HUES6 (cell line): ENCODE data around the gene LIME1.

Experiments
- H3K27ac ChIP-seq: 2 replicates; pipeline ENCODE4 v1.7.0; 2013; ENCODE audit warnings: low read depth, mild to moderate bottlenecking, low read length, inconsistent platforms
- H3K27me3 ChIP-seq: 2 replicates; pipeline ENCODE4 v1.6.1; 2013; ENCODE audit warnings: low read length; ENCODE audit not compliant: control insufficient read depth, insufficient read depth
- H3K36me3 ChIP-seq: 2 replicates; pipeline ENCODE4 v1.6.1; 2013; ENCODE audit warnings: low read length; ENCODE audit not compliant: control insufficient read depth, insufficient read depth
- H3K4me1 ChIP-seq: 2 replicates; pipeline ENCODE4 v1.6.1; 2013; ENCODE audit warnings: low read length; ENCODE audit not compliant: control insufficient read depth, insufficient read depth
- H3K4me3 ChIP-seq: 2 replicates; pipeline ENCODE4 v1.5.1; 2013; ENCODE audit warnings: low read depth, low read length
- H3K9ac ChIP-seq: one replicate; pipeline ENCODE4 v1.6.1; 2013; ENCODE audit warnings: mild to moderate bottlenecking, low read length
- H3K9me3 ChIP-seq: 2 replicates; pipeline ENCODE4 v1.6.1; 2013; ENCODE audit warnings: low read depth, low read length; ENCODE audit not compliant: control insufficient read depth, insufficient read depth

LIME1 gene

GRCh38 chr20:63736893-63737694, 630 bp downstream of the LIME1 start:
- H3K36me3 ChIP-seq, result peaks cover 38% of the 10 kb centered on the region
- H3K4me1 ChIP-seq, result peaks cover 23% of the 10 kb centered on the region
- peak overlapping the region; percentile 59 for H3K4me3 ChIP-seq
- no peak overlapping the region for H3K27ac ChIP-seq
- H3K27me3 ChIP-seq, result peaks cover 10% of the 10 kb centered on the region
- peak overlapping the region; percentile 34 for H3K9ac ChIP-seq
- no peaks in the 10 kb centered on the region for H3K9me3 ChIP-seq

GRCh38 chr20:63737695-63737944, 1.2 kb downstream of the LIME1 start:
- no peaks in the 10 kb centered on the region for H3K9me3 ChIP-seq
- H3K4me1 ChIP-seq, result peaks cover 23% of the 10 kb centered on the region
- peaks cover 39% of the 10 kb centered on the region for H3K36me3 ChIP-seq
- peak overlapping the region; percentile 59 for H3K4me3 ChIP-seq
- peaks cover 10% of the 10 kb centered on the region for H3K27me3 ChIP-seq
- peak overlapping the region; percentile 37 for H3K9ac ChIP-seq
- H3K27ac ChIP-seq, result no peak overlapping the region

GRCh38 chr20:63737945-63738686, 1.7 kb downstream of the LIME1 start:
- Histone ChIP-seq H3K9me3 (no peaks in the 10 kb centered on the region), H3K4me1 (peaks cover 23% of the 10 kb centered on the region), H3K27me3 (peaks cover 10% of the 10 kb centered on the region), H3K9ac (peak overlapping the region; percentile 37), H3K27ac (no peak overlapping the region), H3K4me3 (peak overlapping the region; percentile 59), H3K36me3 (peaks cover 37% of the 10 kb centered on the region)

DNA sequence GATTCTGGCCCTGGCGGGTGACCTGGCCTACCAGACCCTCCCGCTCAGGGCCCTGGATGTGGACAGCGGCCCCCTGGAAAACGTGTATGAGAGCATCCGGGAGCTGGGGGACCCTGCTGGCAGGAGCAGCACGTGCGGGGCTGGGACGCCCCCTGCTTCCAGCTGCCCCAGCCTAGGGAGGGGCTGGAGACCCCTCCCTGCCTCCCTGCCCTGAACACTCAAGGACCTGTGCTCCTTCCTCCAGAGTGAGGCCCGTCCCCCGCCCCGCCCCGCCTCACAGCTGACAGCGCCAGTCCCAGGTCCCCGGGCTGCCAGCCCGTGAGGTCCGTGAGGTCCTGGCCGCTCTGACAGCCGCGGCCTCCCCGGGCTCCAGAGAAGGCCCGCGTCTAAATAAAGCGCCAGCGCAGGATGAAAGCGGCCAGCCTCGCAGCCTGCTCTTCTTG, 2.2 kb downstream of the LIME1 start:
- Histone ChIP-seq H3K27me3 (peaks cover 10% of the 10 kb centered on the region), H3K27ac (no peak overlapping the region), H3K4me1 (peaks cover 23% of the 10 kb centered on the region), H3K36me3 (peaks cover 38% of the 10 kb centered on the region), H3K9me3 (no peaks in the 10 kb centered on the region), H3K9ac (peak overlapping the region; percentile 5), H3K4me3 (peak overlapping the region; percentile 59)

- H3K9ac ChIP-seq, result peak within 1 kb of the TSS; percentile 79
- H3K27ac ChIP-seq, result peak within 1 kb of the TSS; percentile 79; the same call in 1 of the 2 replicates
- peaks cover 23% of the 10 kb centered on the region for H3K4me1 ChIP-seq
- H3K9me3 ChIP-seq, result no peaks in the 10 kb centered on the region
- H3K4me3 ChIP-seq, result peak within 1 kb of the TSS; percentile 90
- H3K27me3 ChIP-seq, result peaks cover 10% of the 10 kb centered on the region
- H3K36me3 ChIP-seq, result peaks cover 36% of the 10 kb centered on the region
Measured at GRCh38 chr20:63739130-63740069, 2.9 kb downstream of the LIME1 start, which contains the start of gene SLC2A4RG. Gene SLC2A4RG, plus strand, starts transcription at chr20:63739776. Its CDS starts 137 bp downstream, at chr20:63739913.

DNA sequence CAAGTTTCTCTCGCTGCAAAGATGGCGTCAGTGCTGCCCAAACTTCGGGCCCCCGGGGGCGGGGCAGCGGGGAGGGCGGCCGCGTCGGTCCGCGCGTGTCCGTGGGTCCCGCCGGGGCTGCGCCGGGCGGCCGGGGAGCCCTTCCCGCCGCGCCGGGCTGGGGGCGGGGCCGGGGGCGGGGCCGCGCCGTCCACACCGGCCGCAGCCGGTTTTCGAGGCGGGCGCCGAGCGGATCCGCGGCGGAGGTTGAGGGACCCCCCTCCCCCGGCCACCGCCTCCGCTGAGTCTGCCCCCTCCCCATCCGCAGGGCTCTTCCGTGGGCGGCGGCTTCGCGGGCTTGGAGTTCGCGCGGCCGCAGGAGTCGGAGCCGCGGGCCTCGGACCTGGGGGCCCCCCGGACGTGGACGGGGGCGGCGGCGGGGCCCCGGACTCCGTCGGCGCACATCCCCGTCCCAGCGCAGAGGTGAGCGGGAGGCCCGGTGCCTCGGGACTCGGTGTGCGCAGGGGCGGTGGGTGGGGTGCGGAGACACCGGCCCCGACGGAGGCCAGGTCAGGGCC, 3.7 kb downstream of the LIME1 start:
- no peaks in the 10 kb centered on the region for H3K9me3 ChIP-seq
- H3K4me1 ChIP-seq, result peaks cover 23% of the 10 kb centered on the region
- peaks cover 28% of the 10 kb centered on the region for H3K36me3 ChIP-seq
- peak overlapping the region; percentile 90 for H3K4me3 ChIP-seq
- H3K9ac ChIP-seq, result peak overlapping the region; percentile 79
- H3K27me3 ChIP-seq, result peaks cover 10% of the 10 kb centered on the region
- peak overlapping the region; percentile 79; the same call in 1 of the 2 replicates for H3K27ac ChIP-seq

DNA sequence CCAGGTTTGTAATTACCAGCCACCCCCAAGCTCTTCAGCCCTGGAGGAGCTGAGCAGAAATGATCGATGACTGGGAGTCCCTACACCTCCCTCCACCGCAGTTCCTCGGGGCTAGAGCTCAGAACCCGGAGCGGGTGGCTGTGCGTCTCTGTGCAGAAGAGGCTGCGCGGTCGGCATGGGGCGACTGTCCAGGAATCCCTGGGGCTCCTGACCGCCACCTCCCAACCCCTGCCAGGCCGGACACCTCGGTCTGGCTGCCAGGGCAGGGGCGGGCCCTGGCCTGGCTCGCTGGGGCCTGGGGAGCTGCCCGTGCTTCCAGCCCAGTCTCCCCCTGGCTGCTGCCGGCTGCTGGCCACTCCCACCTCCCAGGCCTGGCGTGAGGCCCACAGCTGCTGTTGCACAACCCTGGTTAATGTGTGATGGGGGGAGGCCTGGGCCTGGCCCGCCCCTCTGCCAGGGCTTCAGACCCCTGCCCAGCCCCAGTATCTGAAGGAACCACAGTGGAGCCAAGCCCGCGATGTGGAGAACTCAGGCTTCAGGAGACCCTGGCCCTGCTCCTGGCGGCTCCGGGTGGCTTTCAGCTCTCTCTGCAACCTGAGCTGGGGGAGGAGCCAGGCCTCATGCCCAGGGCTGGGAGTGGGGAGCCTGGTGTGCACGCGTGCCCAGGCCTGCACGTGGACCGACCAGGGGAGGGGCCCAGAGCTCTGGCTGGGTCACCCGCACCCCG, 4.3 kb downstream of the LIME1 start:
- H3K4me1 ChIP-seq, result peaks cover 23% of the 10 kb centered on the region
- peak overlapping the region; percentile 79 for H3K9ac ChIP-seq
- no peaks in the 10 kb centered on the region for H3K9me3 ChIP-seq
- H3K4me3 ChIP-seq, result peak overlapping the region; percentile 90
- peaks cover 10% of the 10 kb centered on the region for H3K27me3 ChIP-seq
- peaks cover 22% of the 10 kb centered on the region for H3K36me3 ChIP-seq
- peak overlapping the region; percentile 79; the same call in 1 of the 2 replicates for H3K27ac ChIP-seq

DNA sequence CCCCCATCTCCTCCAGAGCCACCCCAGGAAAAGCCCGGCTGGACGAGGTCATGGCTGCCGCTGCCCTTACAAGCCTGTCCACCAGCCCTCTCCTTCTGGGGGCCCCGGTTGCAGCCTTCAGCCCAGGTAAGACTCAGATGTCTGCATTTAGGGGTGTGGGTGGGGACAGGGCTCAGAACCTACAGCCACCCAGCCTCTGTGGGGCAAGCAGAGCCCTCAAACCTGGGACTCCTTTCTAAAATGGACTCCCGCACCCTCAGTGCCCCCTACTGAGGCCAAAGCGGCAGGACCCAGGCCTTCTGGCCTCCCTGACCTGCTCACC, 4.9 kb downstream of the LIME1 start:
- peak overlapping the region; percentile 90 for H3K4me3 ChIP-seq
- peak overlapping the region; percentile 79; the same call in 1 of the 2 replicates for H3K27ac ChIP-seq
- H3K36me3 ChIP-seq, result peaks cover 21% of the 10 kb centered on the region
- no peak overlapping the region for H3K9ac ChIP-seq
- H3K4me1 ChIP-seq, result peaks cover 23% of the 10 kb centered on the region
- H3K27me3 ChIP-seq, result peaks cover 10% of the 10 kb centered on the region
- no peaks in the 10 kb centered on the region for H3K9me3 ChIP-seq

DNA sequence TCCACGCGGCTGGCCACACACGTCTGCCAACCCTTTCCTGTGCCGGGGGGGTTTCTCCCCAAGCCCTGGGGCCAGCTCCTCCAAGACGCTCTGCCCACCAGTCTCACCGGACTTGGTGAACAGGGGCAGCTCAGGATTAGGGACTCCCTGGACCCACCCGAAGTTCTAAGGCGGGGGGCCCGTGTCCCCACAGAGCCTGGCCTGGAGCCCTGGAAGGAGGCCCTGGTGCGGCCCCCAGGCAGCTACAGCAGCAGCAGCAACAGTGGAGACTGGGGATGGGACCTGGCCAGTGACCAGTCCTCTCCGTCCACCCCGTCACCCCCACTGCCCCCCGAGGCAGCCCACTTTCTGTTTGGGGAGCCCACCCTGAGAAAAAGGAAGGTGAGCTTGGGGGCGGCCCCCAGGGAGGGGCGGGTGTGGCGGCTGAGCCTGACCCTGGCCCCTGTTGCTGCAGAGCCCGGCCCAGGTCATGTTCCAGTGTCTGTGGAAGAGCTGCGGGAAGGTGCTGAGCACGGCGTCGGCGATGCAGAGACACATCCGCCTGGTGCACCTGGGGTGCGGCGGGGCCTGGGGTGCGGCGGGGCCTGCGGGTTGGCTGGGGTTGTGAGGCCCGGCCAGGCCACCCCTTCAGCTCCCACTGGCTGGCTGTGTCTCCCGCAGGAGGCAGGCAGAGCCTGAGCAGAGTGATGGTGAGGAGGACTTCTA, 5.4 kb downstream of the LIME1 start:
- Histone ChIP-seq H3K27ac (peak overlapping the region; percentile 79; the same call in 1 of the 2 replicates), H3K9ac (no peak overlapping the region), H3K4me3 (no peak overlapping the region)

More for the DNA sequence above, 5.4 kb downstream of the LIME1 start:
- H3K27me3 ChIP-seq, result peaks cover 10% of the 10 kb centered on the region
- H3K9me3 ChIP-seq, result no peaks in the 10 kb centered on the region
- H3K36me3 ChIP-seq, result peaks cover 23% of the 10 kb centered on the region
- peaks cover 23% of the 10 kb centered on the region for H3K4me1 ChIP-seq
